C4-2B (cell line): Measurements from ENCODE around the gene MTHFD2L.

Experiments
- CTCF ChIP-seq: fragments of 450-650 bp; conservative IDR thresholded peaks from 2 replicates; pipeline ENCODE4 v1.5.1; 2017; ENCODE audit warnings: mild to moderate bottlenecking
- ZFX ChIP-seq: fragments of 450-650 bp; IDR thresholded peaks from 2 replicates; pipeline ENCODE4 v1.6.1; 2017

GRCh38 chr4:74317616-74318246, 159.8 kb downstream of the MTHFD2L start:
- TF ChIP-seq CTCF (no peak), ZFX (no peak)
